Measurements from ENCODE around the gene SNRNP70. TPM values are rescaled to one million over a fixed set of nuclear protein-coding genes. Genes with fewer than 3 reads are reported as not detected.
"Not testable (repeated sequence)": the region's sequence is repeated elsewhere in the genome, so short reads cannot be mapped to it uniquely, and the experiment has no call there.

Gene SNRNP70
- total RNA-seq, 2 experiments from 2014 or later, result 205 to 230 TPM

- Mint-ChIP-seq H3K9me3 (no peaks in the 10 kb centered on the region), H3K4me3 (peak overlapping the region; percentile 67), H3K36me3 (peaks cover 5% of the 10 kb centered on the region), H3K27ac (no peak overlapping the region), H3K27me3 (peaks cover 19% of the 10 kb centered on the region), H3K4me1 (peaks cover 9% of the 10 kb centered on the region)
- no peak for DNase-seq
Measured at GRCh38 chr19:49133621-49134454, 48.6 kb downstream of the SNRNP70 start.

- H3K27ac Mint-ChIP-seq, result no peak overlapping the region
- peaks cover 5% of the 10 kb centered on the region for H3K36me3 Mint-ChIP-seq
- H3K27me3 Mint-ChIP-seq, result peaks cover 19% of the 10 kb centered on the region
- H3K4me3 Mint-ChIP-seq, result no peak overlapping the region
- no peaks in the 10 kb centered on the region for H3K9me3 Mint-ChIP-seq
- no peak for DNase-seq
- H3K4me1 Mint-ChIP-seq, result peaks cover 9% of the 10 kb centered on the region
Measured at GRCh38 chr19:49135686-49136085, 50.4 kb downstream of the SNRNP70 start.

GRCh38 chr19:49136771-49137171 lies 51.5 kb downstream of the SNRNP70 start:
- H3K27ac Mint-ChIP-seq, result no peak overlapping the region
- peaks cover 9% of the 10 kb centered on the region for H3K4me1 Mint-ChIP-seq
- no peak overlapping the region for H3K4me3 Mint-ChIP-seq
- no peak for DNase-seq
- H3K27me3 Mint-ChIP-seq, result peaks cover 19% of the 10 kb centered on the region
- H3K9me3 Mint-ChIP-seq, result no peaks in the 10 kb centered on the region
- peaks cover 5% of the 10 kb centered on the region for H3K36me3 Mint-ChIP-seq

- Mint-ChIP-seq H3K4me1 (peaks cover 15% of the 10 kb centered on the region), H3K27me3 (peaks cover 27% of the 10 kb centered on the region), H3K36me3 (peaks cover 1% of the 10 kb centered on the region), H3K27ac (no peak overlapping the region), H3K4me3 (no peak overlapping the region), H3K9me3 (no peaks in the 10 kb centered on the region)
- no peak for DNase-seq
Measured at GRCh38 chr19:49140951-49141350, 55.7 kb downstream of the SNRNP70 start.

- Mint-ChIP-seq H3K27me3 (peaks cover 30% of the 10 kb centered on the region), H3K36me3 (peaks cover 1% of the 10 kb centered on the region), H3K4me1 (peaks cover 17% of the 10 kb centered on the region), H3K9me3 (no peaks in the 10 kb centered on the region), H3K27ac (no peak overlapping the region), H3K4me3 (no peak overlapping the region)
- DNase-seq, result no peak
Measured at GRCh38 chr19:49141352-49141751, 56.1 kb downstream of the SNRNP70 start.

GRCh38 chr19:49142866-49143335 lies 57.6 kb downstream of the SNRNP70 start:
- Mint-ChIP-seq H3K4me3 (peak overlapping the region; percentile 81), H3K4me1 (peaks cover 17% of the 10 kb centered on the region), H3K27ac (no peak overlapping the region), H3K36me3 (peaks cover 1% of the 10 kb centered on the region), H3K27me3 (peaks cover 46% of the 10 kb centered on the region), H3K9me3 (no peaks in the 10 kb centered on the region)
- DNase-seq, result peak; percentile 84

GRCh38 chr19:49145573-49146407 lies 60.5 kb downstream of the SNRNP70 start:
- H3K27ac Mint-ChIP-seq, result peak overlapping the region; percentile 59
- H3K9me3 Mint-ChIP-seq, result no peaks in the 10 kb centered on the region
- DNase-seq, result peak; percentile 78
- H3K4me1 Mint-ChIP-seq, result peaks cover 26% of the 10 kb centered on the region
- peaks cover 5% of the 10 kb centered on the region for H3K36me3 Mint-ChIP-seq
- H3K27me3 Mint-ChIP-seq, result peaks cover 72% of the 10 kb centered on the region
- peak overlapping the region; percentile 65 for H3K4me3 Mint-ChIP-seq

- H3K9me3 Mint-ChIP-seq, H3K27ac Mint-ChIP-seq, H3K36me3 Mint-ChIP-seq, DNase-seq, H3K4me3 Mint-ChIP-seq: not testable (repeated sequence)
- Mint-ChIP-seq H3K27me3 (peaks cover 76% of the 10 kb centered on the region), H3K4me1 (peaks cover 28% of the 10 kb centered on the region)
Measured at GRCh38 chr19:49146408-49146770, 61.1 kb downstream of the SNRNP70 start.

- H3K4me1 Mint-ChIP-seq, result peaks cover 24% of the 10 kb centered on the region
- no peak overlapping the region for H3K4me3 Mint-ChIP-seq
- peaks cover 83% of the 10 kb centered on the region for H3K27me3 Mint-ChIP-seq
- peaks cover 3% of the 10 kb centered on the region for H3K36me3 Mint-ChIP-seq
- no peak for DNase-seq
- H3K9me3 Mint-ChIP-seq, result peaks cover 2% of the 10 kb centered on the region
- no peak overlapping the region for H3K27ac Mint-ChIP-seq
Measured at GRCh38 chr19:49148044-49148682, 62.9 kb downstream of the SNRNP70 start.

GRCh38 chr19:49148784-49149651 lies 63.8 kb downstream of the SNRNP70 start:
- Mint-ChIP-seq H3K4me3 (peak overlapping the region; percentile 51), H3K9me3 (peaks cover 2% of the 10 kb centered on the region), H3K27me3 (peaks cover 88% of the 10 kb centered on the region), H3K4me1 (peaks cover 24% of the 10 kb centered on the region), H3K36me3 (peaks cover 3% of the 10 kb centered on the region), H3K27ac (no peak overlapping the region)
- DNase-seq, result peak; percentile 84

GRCh38 chr19:49149652-49150105 lies 64.4 kb downstream of the SNRNP70 start:
- H3K27ac Mint-ChIP-seq, result no peak overlapping the region
- peaks cover 2% of the 10 kb centered on the region for H3K9me3 Mint-ChIP-seq

GRCh38 chr19:49150106-49150943 lies 65.1 kb downstream of the SNRNP70 start:
- Mint-ChIP-seq H3K9me3 (peaks cover 2% of the 10 kb centered on the region), H3K4me1 (peaks cover 22% of the 10 kb centered on the region), H3K4me3 (peak overlapping the region; percentile 79), H3K27ac (no peak overlapping the region), H3K36me3 (peaks cover 3% of the 10 kb centered on the region), H3K27me3 (peaks cover 94% of the 10 kb centered on the region)
- DNase-seq, result no peak

More at GRCh38 chr19:49149652-49150105, 64.4 kb downstream of the SNRNP70 start:
- Mint-ChIP-seq H3K4me1 (peaks cover 24% of the 10 kb centered on the region), H3K36me3 (peaks cover 3% of the 10 kb centered on the region), H3K4me3 (peak overlapping the region; percentile 79), H3K27me3 (peaks cover 91% of the 10 kb centered on the region)
- DNase-seq, result no peak

- Mint-ChIP-seq H3K27me3 (peaks cover 94% of the 10 kb centered on the region), H3K4me3 (peak overlapping the region; percentile 18), H3K4me1 (peaks cover 17% of the 10 kb centered on the region), H3K9me3 (peaks cover 2% of the 10 kb centered on the region), H3K36me3 (peaks cover 3% of the 10 kb centered on the region), H3K27ac (no peak overlapping the region)
- no peak for DNase-seq
Measured at GRCh38 chr19:49150944-49151243, 65.6 kb downstream of the SNRNP70 start.
